Activated CD4-positive, alpha-beta T cell treated with anti-CD3 and anti-CD28 coated beads, Interleukin-2, amount 50 U/mL, for 4 hours (primary cell): ENCODE results near the gene RPS27L.
"Not testable (repeated sequence)": the region's sequence is repeated elsewhere in the genome, so short reads cannot be mapped to it uniquely, and the experiment has no call there.

Experiments used
- DNase-seq, 2 experiments: peaks; one replicate each; pipeline ENCODE4 v3.0.0-alpha.2; 2020

The RPS27L gene

DNA sequence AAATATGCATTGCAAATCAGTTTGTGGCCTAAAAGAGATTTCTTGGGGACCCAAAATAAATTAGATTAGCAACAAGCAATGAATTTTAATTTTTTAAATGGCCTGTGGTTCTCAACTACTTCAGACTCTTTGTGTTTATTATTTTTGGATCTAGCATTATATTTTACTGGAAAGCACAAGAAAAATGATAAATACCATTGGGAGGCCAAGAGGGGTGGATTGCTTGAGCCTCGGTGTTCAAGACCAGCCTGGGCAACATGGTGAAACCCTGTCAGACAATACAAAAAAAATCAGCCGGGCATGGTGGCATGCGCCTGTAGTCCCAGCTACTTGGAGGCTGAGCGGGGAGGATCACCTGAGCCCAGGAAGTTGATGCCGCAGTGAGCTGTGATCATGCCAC, 22.0 kb downstream of the RPS27L start:
- DNase-seq: no peak

DNA sequence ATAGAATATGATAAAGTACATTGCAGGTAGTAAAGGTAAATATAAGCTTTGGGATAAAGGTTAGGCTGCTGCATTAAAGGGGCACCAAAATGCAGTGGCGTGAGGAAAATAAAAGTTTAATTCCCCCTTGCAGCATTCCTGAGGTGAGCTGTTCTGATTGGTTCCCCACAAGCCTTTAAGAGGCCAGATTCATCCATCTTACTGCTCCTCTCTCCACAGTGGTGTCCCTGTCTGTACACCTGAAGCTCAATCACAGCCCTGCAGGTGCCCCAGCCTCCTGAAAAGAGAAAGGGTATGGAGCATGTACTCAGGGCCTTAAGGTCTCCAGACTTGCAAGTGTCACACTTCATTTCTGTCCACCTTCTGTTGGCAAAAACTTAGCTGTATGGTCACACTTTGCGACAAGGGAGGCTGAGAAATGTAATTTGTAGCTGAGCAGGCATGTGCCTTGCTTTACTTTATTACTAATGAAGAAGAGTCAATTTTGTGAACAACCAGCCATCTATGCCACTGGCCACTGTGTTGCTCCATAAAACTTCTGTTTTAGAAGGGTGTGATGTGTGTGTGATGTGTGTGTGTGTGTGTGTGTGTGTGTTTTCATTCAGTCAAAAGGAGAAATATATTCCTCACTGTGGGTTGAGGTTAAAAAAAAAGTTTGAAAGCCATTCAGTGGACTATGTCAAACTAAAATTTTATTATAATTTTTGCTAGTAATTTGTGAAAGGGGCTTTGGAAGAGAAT, 22.9 kb downstream of the RPS27L start:
- no peak for DNase-seq

DNA sequence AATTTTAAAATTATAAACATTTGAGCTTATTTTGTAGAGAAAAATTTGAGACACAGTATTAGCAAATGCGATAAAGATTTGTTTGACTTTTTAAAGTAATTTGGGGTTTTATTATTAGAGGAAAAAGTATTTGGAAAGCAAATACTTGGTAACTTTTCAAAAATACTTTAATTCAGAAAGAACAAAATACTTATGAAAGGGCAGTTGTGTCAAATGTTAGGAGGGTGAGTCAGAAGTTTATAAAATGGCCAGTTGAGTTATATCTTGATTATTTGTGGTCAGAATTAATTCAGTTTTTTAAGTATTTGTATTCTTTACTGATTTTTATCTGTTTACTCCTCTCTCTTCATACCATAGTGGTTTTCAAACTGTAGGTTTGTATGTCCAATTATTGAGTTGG, 23.5 kb downstream of the RPS27L start:
- no peak for DNase-seq

DNA sequence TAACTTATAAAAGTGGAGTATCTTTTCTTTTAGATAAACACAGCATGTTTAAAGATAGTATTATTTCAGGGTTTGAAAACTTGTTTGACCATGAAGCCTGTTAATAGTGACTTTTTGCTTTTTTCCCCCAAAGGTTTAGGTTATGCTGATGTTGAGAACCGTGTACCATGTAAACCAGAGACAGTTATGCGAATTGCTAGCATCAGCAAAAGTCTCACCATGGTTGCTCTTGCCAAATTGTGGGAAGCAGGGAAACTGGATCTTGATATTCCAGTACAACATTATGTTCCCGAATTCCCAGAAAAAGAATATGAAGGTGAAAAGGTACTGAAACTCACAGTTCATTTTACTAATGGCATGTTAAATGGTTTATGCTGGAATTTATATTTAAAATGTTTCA, 30.6 kb downstream of the RPS27L start:
- DNase-seq: no peak

DNA sequence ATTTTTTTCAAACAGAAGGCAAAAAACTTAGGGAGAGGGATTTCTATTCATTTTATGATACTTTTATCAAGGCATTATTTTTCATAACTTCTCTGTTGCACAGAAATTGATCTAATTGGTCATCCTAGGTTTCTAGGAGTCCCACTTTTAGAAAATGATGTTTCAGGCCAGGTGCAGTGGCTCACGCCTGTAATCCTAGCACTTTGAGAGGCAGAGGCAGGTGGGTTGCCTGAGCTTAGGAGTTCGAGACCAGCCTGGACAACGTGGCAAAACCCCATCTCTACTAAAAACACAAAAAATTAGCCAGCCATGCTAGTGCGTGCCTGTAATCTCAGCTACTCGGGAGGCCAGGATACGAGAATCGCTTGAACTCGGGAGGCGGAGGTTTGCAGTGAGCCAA, 32.8 kb downstream of the RPS27L start:
- DNase-seq: no peak

DNA sequence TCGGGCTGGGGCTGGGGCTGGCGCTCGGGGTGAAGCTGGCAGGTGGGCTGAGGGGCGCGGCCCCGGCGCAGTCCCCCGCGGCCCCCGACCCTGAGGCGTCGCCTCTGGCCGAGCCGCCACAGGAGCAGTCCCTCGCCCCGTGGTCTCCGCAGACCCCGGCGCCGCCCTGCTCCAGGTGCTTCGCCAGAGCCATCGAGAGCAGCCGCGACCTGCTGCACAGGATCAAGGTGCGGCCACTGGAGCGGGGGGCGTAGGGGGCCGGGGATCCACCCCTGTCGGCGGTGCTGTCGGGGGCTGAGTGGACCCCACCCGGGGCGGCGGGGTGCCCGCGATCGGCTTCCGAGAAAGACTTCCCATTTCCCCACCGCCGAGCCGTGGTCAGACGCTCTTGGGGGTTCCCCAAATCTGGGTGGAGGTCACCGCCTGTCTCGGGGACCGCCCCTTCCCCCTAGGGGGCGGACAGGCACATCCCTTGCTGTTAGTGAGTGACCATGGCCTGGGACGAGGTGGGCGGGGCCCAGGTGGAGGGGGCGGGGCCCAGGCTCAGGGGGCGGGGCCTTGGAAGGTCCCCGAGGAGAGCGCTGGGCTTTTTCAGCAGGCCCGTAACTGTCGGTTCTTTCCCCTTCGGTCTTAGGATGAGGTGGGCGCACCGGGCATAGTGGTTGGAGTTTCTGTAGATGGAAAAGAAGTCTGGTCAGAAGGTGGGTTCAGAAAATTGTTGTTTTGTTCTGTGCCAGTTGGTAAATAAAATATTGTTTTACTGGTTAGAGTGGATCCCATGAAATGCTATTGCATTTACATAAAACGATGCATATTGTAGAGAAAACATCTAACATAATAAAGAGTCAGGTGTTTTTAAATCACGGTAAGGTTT, 35.0 kb downstream of the RPS27L start:
- DNase-seq: peak; percentile 66 to 67

DNA sequence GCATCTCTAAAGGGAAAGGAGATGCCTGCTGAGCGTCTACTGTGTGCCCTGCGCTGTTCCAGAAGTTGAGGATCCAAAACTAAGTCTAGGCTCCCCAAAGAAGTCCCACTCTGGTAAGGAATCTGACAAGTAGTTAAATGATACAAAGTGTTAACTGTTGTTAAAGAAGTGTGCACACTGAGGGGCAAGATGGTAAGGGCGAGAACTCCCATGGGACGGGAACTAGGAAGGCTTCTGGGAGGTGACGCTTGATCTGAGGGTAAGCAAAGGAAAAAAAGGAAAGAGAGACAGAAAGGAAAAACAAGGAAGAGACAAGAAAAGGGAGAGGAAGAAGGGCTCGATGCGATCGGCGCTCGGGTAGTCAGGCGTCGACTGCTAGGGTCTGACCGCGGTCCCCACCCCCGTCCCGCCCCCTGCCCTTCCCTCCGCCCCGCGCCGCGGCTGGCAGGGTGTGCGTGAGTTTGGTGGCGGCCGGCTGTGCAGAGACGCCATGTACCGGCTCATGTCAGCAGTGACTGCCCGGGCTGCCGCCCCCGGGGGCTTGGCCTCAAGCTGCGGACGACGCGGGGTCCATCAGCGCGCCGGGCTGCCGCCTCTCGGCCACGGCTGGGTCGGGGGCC, 35.8 kb downstream of the RPS27L start, which contains the start of gene LACTB:
Gene LACTB, plus strand, starts transcription at position 480 of the 620 bp plus-strand sequence. Its CDS starts 11 bp downstream, at position 491.
- peak; percentile 68 to 74 for DNase-seq

DNA sequence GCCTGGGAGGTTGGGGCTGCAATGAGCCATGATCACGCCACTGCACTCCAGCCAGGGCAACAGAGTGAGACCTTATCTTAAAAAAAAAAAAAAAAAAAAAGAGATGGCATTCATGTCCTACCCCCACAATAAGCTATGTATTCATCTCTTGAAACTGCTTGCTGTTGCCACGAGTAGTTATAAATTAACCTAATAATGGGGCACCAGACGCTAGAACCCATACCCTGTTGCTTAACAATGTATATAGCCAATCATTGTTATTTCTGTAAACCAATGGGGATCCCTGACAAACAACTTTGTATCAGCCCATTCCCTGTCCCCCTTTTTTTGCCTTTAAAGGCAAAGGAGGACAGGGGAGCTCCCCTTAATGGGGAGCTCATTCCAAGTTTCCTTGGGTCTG, 38.4 kb downstream of the RPS27L start:
- DNase-seq: no peak

DNA sequence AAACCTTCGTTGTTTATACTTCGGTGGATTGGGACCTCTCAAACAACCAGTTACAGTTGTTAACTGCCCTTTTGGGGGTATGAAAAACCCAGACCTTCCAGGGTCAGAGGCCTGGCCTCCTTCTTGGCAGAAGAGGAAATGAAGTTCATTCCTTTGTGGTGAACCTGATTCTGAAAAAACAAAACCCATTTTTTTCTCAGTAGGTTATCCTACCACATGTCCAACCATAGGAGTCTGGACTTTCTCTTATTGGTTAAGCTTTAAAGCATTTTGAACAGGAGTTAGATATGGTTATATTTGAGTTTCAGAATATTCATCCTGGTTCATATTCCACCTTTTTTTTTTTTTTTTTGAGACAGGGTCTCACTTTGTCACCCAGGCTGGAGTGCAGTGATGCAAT, 42.8 kb downstream of the RPS27L start:
- no peak for DNase-seq

DNA sequence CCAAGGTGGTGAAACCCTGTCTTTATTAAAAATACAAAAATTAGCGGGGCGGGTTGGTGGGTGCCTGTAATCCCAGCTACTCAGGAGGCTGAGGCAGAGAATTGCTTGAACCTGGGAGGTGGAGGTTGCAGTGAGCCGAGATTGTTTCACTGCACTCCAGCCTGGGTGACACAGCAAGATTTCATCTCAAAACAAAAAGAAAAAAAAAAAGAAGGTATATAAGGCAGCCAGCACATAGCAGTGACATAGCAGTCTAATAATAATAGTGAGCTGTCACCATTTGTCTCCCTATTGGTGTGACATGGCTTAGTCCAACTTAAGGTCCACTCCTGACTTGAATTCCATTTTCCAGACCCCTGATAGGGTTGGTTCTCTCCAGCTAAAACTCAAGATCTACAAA, 44.4 kb downstream of the RPS27L start:
- no peak for DNase-seq

DNA sequence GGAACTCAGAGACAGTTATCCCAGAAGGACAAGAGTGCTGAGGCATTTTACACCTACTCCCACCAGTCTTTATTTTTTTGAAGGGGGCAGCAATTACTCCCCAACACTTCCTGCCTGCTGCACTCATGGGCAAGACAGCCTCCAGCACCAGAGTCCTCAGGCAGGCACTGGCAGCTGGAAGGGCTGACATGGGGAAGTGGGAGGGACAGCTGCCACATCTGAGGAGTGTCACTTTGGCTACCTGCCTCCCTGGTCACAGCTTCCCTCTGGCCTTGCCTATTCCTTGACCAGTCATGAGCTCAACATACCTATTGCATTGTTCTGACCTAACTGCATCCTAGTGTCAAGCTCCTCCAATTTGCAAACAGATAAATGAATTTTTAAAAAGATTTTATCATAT, 45.8 kb downstream of the RPS27L start:
- DNase-seq: no peak

DNA sequence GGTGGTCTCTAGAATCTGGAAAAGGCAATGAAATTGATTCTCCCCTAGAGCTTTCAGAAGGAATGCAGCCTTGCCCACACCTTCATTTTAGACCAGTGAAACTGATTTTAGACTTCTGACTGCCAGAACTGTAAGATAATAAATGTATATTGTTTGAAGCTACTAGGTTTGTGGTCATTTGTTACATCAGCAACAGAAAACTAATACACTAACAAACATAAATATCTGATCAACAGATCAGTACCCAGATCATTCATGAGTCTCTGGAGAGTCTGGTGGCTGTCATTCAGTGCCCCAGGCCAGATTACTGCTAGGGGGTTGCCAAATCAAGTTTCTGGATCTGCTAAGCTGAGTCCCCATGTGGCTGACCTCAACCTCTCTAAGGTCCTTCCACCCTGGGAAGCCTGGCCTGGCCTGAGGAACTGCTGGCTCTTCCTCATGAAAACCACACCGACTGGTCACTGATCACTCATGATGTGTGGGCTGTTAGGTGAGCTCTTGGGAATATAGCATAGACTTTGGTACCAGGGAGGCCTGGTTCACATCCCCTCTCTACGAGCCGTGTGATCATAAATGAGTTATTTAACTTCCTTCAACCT, 46.8 kb downstream of the RPS27L start:
- no peak for DNase-seq

DNA sequence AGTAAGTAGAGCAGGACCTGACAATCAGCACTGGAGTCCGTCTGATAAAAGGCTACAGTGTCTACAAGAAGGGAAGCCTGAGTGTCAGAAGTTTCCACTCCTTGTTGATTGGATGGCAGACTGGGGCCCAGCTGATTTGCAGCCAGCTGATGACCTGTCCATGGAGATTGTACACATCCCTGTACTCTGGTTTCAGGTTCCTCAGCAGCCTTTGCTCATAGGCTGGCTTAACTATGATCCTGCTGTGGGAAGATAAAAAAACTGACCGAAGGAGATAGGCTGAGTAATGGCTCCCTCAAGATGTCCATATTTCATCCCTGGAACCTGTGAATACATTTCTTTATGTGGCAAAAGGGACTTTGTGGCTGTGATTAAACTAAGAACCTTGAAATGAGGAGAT, 47.4 kb downstream of the RPS27L start:
- DNase-seq: no peak

DNA sequence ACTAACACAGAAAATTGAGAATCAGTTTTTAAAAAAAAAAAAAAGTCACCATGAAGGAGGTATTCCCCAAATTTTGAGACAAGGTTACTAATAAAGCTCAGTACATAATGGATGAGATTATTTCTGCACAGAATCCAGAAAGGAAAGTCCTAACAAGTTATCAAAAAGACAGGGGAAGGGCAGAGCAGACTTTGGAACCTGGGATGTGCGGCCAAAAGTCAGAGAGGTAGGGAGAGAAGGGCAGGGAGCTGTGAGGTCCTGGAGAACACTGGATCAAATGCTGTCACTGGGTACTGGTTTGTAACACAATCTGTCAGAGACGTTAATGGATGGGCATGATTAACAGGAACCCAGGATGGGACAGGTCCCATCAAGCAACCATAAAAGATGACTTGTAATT, 47.8 kb downstream of the RPS27L start:
- no peak for DNase-seq

DNA sequence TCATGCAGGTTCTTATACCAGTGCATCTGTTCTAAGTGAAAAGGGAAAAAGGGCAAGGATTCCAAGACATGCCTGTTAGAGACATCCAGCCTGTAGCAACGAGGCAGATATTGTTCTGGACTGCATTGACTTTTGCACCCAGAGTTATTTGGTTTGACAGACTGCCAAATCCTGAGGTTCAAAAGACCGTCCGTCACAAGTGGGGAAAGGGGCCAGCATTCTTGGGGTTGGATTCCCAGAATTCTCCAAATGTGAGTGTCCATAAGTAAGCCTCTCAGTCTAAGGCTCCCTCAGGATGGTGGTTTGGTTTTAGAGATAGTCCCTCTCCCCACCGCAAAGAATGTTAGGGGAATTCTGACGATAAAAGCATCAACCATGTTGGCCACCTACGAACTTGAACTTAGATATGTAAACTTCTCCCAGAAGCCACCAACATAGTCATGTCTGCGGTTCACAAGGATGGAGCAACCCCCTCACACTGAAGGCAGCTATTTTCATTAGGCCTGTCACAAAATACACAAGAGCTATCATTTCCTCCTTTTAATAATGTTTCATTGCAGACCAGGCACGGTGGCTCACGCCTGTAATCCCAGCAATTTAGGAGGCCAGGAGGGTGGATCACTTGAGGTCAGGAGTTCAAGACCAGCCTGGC, 49.3 kb downstream of the RPS27L start:
- DNase-seq: no peak

DNA sequence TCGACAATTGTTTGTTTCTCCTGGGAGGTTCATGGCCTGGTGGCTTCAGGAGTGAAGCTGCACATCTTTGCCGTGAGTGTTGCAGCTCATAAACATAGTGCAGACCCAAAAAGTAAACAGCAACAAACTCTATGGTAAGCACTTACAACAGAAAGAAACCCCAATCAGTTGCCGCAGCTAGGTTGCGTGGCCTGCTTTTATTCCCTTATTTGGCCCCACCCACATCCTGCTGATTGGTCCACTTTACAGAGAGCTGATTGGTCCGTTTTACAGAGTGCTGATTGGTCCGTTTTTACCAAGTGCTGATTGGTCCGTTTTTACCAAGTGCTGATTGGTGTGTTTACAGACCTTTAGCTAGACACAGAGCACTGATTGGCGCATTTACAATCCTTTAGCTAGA, 51.9 kb downstream of the RPS27L start:
- not testable (repeated sequence) for DNase-seq

DNA sequence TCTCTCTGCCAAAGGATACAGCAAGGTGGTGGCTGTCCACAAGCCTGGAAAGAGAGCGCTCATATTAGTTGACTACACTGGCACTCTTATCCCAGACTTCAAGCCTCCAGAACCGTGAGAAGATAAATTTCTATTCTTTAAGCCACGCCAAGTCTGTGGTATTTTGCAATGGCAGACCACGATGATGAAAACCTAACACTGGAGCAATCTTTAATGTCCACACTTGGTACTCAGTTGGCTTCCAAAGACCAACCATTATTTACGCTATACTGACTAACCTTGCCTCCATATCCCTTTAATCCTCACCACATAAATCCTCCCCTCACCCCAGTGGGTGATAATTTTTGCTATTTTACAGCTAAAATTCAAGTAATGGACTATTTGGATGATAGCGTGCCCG, 52.5 kb downstream of the RPS27L start:
- no peak for DNase-seq

DNA sequence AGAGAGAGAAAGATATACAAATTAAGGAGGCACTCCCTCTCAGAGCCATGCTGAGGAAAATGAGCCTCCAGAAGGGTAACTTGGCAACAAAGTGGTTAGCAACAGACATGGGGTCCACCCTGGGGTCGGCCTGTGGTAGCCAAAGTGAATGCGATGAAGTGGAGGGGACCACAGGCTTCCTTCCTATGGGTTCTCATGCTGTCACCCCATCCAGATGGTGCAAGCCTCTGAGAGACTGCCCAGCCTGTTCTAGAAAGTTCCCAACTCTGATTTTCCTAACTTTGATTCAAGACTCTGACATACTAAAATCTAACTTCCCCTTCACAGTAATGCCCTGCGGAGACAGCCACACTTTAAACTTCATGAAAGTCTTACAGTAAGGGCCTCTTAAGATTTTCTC, 53.9 kb downstream of the RPS27L start:
- DNase-seq: no peak

DNA sequence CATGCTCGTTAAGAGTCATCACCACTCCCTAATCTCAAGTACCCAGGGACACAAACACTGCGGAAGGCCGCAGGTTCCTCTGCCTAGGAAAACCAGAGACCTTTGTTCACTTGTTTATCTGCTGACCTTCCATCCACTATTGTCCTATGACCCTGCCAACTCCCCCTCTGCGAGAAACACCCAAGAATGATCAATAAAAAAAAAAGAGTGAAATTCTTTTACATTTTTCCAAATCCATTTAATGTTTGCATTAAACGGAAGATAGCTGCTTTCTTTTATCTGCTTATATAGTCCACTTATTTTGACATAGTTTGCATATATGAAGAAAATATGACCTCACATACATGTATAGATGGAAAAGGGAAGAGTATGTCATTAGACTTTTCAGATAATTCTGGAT, 57.7 kb downstream of the RPS27L start:
- not testable (repeated sequence) for DNase-seq

DNA sequence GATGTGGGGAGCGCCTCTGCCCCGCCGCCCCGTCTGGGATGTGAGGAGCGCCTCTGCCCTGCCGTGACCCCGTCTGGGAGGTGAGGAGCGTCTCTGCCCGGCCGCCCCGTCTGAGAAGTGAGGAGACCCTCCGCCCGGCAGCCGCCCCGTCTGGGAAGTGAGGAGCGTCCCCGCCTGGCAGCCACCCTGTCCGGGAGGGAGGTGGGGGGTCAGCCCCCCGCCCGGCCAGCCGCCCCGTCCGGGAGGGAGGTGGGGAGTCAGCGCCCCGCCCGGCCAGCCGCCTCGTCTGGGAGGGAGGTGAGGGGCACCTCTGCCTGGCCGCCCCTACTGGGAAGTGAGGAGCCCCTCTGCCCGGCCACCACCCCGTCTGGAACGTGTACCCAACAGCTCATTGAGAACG, 58.4 kb downstream of the RPS27L start:
- not testable (repeated sequence) for DNase-seq
